Uterus (tissue), 4 donors: ENCODE results near the gene UBE2R2. TPM values are rescaled to one million over a fixed set of nuclear protein-coding genes. Genes with fewer than 3 reads are reported as not detected.
"Not testable (repeated sequence)": the region's sequence is repeated elsewhere in the genome, so short reads cannot be mapped to it uniquely, and the experiment has no call there.

Source experiments
- DNase-seq, 2 donors: peaks; one replicate each; pipeline ENCODE4 v3.0.0-alpha.2; 2019 to 2020
- H3K27ac ChIP-seq, 2 donors: fragments of 200-600 bp; sonication (generic); 1 replicate in 1 of 2; 2 replicates in 1 of 2; pipeline ENCODE4 v1.5.1; 2016 to 2018
- H3K27me3 ChIP-seq, 2 donors: fragments of 200-600 bp; sonication (generic); one replicate each; pipeline ENCODE4 v1.5.1; 2018 to 2019; ENCODE audit warnings: control low read depth in 1 of 2
- H3K36me3 ChIP-seq, 2 donors: fragments of 200-600 bp; sonication (generic); one replicate each; pipeline ENCODE4 v1.5.1; 2019; ENCODE audit warnings: control low read depth in 1 of 2
- H3K4me1 ChIP-seq, 2 donors: fragments of 200-600 bp; sonication (generic); one replicate each; pipeline ENCODE4 v1.5.1; 2018 to 2019; ENCODE audit warnings: control low read depth in 1 of 2
- H3K4me3 ChIP-seq, 2 donors: fragments of 200-600 bp; sonication (generic); 1 replicate in 1 of 2; 2 replicates in 1 of 2; pipeline ENCODE4 v1.5.1; 2018 to 2019; ENCODE audit warnings: mild to moderate bottlenecking in 1 of 2
- H3K9me3 ChIP-seq, 2 donors: fragments of 200-600 bp; sonication (generic); one replicate each; pipeline ENCODE4 v1.5.1; 2019; ENCODE audit warnings: control low read depth in 1 of 2
- CTCF ChIP-seq, 4 experiments: fragments of 200-600 bp in 2 of 4; fragments of 450-650 bp in 2 of 4; sonication (generic) in 2 of 4; IDR thresholded peaks; one replicate each; pipeline ENCODE4 v1.5.1; 2016 to 2019; ENCODE audit warnings: antibody characterized with exemption in 4 of 4, mild to moderate bottlenecking in 2 of 4, moderate library complexity in 1 of 4
- POLR2A ChIP-seq, 2 donors: fragments of 450-650 bp; IDR thresholded peaks; one replicate each; pipeline ENCODE4 v1.6.1; 2016; ENCODE audit warnings: antibody characterized with exemption in 2 of 2, mild to moderate bottlenecking in 1 of 2, moderate library complexity in 1 of 2
- intact Hi-C: fragments of 100-400 bp; cut with DNase I; formaldehyde crosslinking; loops from one replicate; pipeline ENCODE4 v1.15.1; 2023; ENCODE audit warnings: low total_unique reads
- total RNA-seq, 4 donors: library from RNA; depleted of rRNA in 3 of 4; stranded (reverse); fragments of >200 nt in 3 of 4; gene quantifications; one replicate each; pipeline versions ENCODE4 v1.1.0 to v1.2.4, GENCODE V29; 2014 to 2023
- donor health status: DM: yes; HTN: yes; CAD: no.

Gene UBE2R2
- total RNA-seq, 4 donors from 2014 or later = 5.4 to 46.9 (median 22.1) TPM

DNA sequence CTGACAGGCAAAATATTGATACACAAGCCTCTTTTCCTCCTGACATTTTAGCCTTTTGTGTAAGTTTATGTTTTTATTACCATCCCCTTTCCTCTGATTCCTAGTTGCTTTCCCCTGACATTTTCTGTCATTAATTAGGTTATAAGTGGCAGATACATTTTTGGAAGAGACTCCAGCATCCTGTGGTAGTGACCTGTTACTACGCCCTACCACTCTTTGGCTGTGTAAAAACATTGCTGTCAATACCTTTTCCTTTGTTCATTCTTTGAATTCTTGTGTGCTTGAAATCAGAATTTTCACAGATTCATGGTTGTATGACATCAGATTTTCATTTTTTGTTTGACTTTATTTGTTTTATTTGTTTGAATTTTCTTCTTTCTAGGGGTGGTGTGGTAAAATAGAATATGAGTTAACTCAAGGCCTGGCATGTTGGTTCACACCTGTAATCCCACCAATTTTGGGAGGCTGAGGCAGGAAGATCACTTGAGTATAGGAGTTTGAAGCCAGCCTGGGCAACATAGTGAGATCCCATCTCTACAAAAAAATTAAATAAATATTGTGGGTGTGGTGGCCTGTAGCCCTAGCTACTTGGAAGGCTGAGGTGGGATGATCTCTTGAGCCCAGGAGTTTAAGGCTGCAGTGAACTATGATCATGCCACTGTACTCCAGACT, 43.4 kb downstream of the UBE2R2 start:
- Histone ChIP-seq H3K36me3 (no peaks in the 10 kb centered on the region), H3K27ac (no peak overlapping the region), H3K9me3 (no peaks in the 10 kb centered on the region), H3K4me1 (no peaks in the 10 kb centered on the region), H3K27me3 (no peaks in the 10 kb centered on the region), H3K4me3 (no peak overlapping the region)
- intact Hi-C loops = no loop called here
- no peak for DNase-seq
- TF ChIP-seq POLR2A (IDR thresholded peaks at IDR 0.05) (no peak), CTCF (IDR thresholded peaks at IDR 0.05) (no peak)

DNA sequence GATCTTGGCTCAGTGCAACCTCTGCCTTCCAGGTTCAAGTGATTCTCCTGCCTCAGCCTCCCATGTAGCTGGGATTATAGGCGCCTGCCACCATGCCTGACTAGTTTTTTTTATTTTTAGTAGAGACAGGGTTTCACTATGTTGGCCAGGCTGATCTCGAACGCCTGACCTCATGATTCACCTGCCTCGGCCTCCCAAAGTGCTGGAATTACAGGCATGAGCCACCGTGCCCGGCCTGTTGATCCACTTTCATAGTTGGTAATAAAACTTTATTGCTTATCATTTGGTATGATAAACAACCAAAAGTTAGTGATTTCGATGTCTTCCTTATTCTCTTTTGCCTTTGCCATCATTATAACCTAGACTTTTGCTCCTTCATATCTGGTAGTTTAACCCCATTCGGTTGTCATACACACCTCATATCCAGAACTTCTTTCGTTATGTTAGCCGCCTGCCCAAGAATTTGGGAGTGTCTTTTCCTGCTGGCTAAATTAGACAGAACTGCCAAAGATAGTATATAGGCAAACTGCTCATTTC, 45.0 kb downstream of the UBE2R2 start:
- intact Hi-C loops = no loop called here
- no peaks in the 10 kb centered on the region for H3K36me3 ChIP-seq
- no peak overlapping the region for H3K27ac ChIP-seq
- H3K4me3 ChIP-seq = no peak overlapping the region
- no peaks in the 10 kb centered on the region for H3K4me1 ChIP-seq
- no peaks in the 10 kb centered on the region for H3K9me3 ChIP-seq
- no peak for DNase-seq
- H3K27me3 ChIP-seq = no peaks in the 10 kb centered on the region
- TF ChIP-seq POLR2A (IDR thresholded peaks at IDR 0.05) (no peak), CTCF (IDR thresholded peaks at IDR 0.05) (no peak)

GRCh38 chr9:33863027-33863426, 46.1 kb downstream of the UBE2R2 start:
- H3K27ac ChIP-seq, intact Hi-C loops, H3K4me3 ChIP-seq, H3K36me3 ChIP-seq, H3K27me3 ChIP-seq, H3K4me1 ChIP-seq, DNase-seq, H3K9me3 ChIP-seq: not testable (repeated sequence)

GRCh38 chr9:33867747-33868439, 50.9 kb downstream of the UBE2R2 start:
- TF ChIP-seq CTCF (IDR thresholded peaks at IDR 0.05) (no peak), POLR2A (IDR thresholded peaks at IDR 0.05) (no peak)
- Histone ChIP-seq H3K27me3 (no peaks in the 10 kb centered on the region), H3K4me1 (peaks cover 6 to 7% of the 10 kb centered on the region in 2 donors), H3K36me3 (no peaks in the 10 kb centered on the region), H3K27ac (peak overlapping the region; percentile 40 to 71), H3K4me3 (no peak overlapping the region), H3K9me3 (no peaks in the 10 kb centered on the region)
- intact Hi-C loops = no loop called here
- peak; percentile 40 to 65 for DNase-seq

DNA sequence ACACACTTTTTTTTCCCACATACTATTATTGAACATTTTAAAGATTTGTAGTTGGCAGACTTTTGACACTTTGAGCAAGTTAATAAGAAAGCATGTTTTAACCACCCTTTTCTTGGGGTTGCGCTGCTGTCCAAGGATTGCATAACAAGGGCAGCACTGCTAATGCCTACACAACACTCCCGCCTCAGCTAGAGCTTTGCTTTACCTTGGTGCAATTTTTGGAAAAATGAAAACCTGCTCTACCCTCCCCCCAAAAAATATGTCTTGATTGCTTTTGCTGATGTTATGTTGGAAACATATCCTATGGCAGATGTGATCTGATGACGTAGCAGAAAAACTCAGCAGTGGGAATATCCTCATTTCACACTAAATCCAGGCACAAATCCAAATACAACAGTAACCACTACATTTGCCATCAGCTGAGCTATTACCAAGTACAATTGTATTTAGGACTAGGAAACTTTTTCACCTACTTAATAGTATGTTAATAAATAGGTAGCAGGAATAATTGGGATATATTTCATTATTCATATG, 51.5 kb downstream of the UBE2R2 start:
- DNase-seq = no peak
- H3K4me3 ChIP-seq = no peak overlapping the region

GRCh38 chr9:33869243-33869642, 52.3 kb downstream of the UBE2R2 start:
- intact Hi-C loops, H3K4me3 ChIP-seq, H3K36me3 ChIP-seq, H3K9me3 ChIP-seq, H3K27me3 ChIP-seq, DNase-seq, H3K27ac ChIP-seq, H3K4me1 ChIP-seq: not testable (repeated sequence)

More for the DNA sequence above, 51.5 kb downstream of the UBE2R2 start:
- Histone ChIP-seq H3K27me3 (no peaks in the 10 kb centered on the region), H3K4me1 (peaks cover 6 to 7% of the 10 kb centered on the region in 2 donors), H3K9me3 (no peaks in the 10 kb centered on the region), H3K36me3 (no peaks in the 10 kb centered on the region), H3K27ac (peak overlapping the region; percentile 40 to 71)
- intact Hi-C loops = no loop called here
- TF ChIP-seq POLR2A (IDR thresholded peaks at IDR 0.05) (no peak), CTCF (IDR thresholded peaks at IDR 0.05) (no peak)
